Right lung (tissue), 5 donors: ENCODE results near the gene LILRA6. TPM values are rescaled to one million over a fixed set of nuclear protein-coding genes. Genes with fewer than 3 reads are reported as not detected.
A peak's percentile ranks its signal among the peaks of the same experiment; 100 is the strongest.
"Not testable (repeated sequence)": the region's sequence is repeated elsewhere in the genome, so short reads cannot be mapped to it uniquely, and the experiment has no call there.

ENCODE experiments used
- DNase-seq, 2 donors: peaks; one replicate each; pipeline ENCODE4 v3.0.0-alpha.2; 2013
- polyA plus RNA-seq, 5 donors: library from polyadenylated mRNA; unstranded; fragments of 120-200 nt; gene quantifications; one replicate each; pipeline versions ENCODE4 v1.2.1 to v1.2.3, GENCODE V29; 2013; ENCODE audit warnings: inconsistent platforms in 1 of 5, low replicate concordance in 1 of 5; ENCODE audit not compliant: insufficient read length in 5 of 5, insufficient read depth in 1 of 5

The LILRA6 gene
- polyA plus RNA-seq, 5 donors, result 0.56 to 1.5 (median 0.73) TPM

DNA sequence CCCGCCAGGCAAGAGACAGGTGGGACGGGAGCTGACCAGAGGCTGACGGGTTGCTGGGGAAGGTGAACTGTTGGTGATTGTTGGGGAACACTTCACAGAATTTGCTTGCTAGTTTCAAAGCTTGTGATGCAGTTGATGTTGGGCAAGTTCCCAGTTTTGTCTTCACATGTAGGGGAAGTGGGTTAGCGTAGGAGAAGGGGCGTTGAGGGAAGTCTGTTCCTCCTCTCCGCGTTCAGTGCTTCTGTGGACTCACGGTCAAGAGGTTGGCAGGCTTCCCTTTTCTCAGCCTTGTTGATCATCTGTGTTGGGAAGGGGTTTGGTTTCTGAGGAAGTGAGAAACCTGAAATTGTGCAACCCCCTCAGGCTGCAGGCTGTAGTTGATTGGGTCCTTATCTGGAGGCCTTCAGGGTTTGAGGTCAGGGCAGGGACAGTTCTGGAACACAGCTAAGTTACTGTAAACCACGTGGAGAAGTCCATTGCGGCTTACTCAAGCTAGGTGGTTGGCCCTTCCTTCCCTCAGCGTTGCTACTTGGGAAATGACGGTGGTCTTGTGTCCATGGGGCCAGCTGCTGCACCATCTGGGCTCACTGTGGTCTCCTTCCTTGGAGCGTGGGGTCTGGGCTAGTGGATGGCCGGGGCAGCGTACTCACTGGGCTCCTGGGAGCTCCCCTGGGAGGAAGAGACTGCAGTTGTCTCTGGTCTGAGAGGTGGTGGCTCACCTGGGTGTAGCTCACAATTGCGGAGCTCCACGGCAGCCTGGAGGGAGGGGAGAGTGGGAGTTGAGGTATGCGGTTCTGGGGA is 34.4 kb downstream of the LILRA6 start:
- peak; percentile 79 to 81 for DNase-seq

DNA sequence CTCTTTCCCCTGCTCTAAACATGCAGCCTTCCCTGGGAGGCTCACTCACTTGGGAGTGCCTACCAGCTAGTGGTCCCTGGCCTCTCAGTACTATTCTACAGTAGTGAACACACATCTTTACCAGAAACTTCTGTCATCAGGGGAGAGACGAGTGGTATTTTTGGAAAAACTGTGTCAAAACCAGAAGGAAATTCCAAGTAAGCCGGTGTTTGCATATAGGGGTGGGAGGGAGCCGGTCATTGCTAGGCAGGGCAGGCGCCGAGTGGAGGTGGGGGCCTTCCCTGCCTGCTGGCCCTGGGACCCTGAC is 35.0 kb downstream of the LILRA6 start:
- no peak for DNase-seq

DNA sequence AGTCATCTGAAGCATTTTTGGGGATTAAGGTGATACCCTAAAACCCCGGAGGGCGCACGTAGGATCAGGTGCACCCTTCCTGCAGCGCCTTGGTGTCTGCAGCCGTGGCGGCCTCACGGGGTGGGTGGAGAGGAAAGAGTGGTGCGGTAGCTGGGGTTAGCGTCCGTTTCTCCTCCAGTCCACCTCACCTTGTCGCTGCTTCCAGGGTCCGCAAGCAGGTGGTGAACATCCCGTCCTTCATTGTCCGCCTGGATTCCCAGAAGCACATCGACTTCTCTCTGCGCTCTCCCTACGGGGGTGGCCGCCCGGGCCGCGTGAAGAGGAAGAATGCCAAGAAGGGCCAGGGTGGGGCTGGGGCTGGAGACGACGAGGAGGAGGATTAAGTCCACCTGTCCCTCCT is 35.4 kb downstream of the LILRA6 start:
- not testable (repeated sequence) for DNase-seq

DNA sequence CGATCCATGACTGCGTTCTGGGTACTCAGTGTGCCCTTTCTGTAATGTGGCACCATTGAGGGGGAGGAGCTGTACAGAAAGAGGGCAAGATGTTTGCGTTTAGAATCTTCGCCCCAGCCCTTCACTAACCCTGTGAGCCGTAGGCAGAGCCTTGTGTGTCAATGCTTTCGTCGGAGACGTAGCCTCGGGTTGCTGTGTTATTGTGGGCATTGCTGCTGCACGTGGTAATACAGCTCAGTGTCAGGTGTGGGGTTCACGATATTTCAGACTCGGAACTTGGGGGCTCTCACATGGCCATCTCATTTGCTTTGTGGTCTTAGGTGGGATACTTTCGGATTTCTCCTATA is 35.8 kb downstream of the LILRA6 start:
- DNase-seq, result no peak

DNA sequence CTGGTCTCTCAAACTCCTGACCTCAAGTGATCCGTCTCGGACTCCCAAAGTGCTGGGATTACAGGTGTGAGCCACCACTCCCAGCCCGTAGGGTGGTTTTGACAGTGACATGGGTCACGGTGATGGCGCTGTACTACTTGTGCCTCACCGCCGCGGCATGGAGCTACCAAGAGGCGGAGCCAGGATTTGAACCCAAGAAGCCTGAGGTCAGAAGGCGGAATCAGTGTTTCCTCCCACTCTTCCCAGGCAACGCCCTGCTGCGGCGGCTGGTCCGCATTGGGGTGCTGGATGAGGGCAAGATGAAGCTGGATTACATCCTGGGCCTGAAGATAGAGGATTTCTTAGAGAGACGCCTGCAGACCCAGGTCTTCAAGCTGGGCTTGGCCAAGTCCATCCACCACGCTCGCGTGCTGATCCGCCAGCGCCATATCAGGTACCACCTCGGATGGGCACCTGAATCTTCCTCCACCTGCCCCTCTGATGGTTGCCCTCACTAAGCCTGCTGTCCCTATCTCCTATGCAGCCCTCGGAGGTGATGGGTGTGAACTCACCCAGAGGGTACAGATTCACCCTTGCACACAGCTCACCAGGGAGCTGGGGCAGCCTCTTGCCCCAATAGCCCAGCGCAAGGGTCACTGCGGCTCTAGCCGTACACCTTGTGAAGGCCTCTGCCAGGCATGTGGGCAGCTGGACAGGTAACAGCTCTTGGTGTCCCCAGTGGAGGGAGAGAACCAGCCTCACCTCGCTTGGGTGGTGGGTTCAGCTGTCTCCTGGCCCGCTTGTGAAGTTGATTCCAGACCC is 36.4 kb downstream of the LILRA6 start:
- no peak for DNase-seq

DNA sequence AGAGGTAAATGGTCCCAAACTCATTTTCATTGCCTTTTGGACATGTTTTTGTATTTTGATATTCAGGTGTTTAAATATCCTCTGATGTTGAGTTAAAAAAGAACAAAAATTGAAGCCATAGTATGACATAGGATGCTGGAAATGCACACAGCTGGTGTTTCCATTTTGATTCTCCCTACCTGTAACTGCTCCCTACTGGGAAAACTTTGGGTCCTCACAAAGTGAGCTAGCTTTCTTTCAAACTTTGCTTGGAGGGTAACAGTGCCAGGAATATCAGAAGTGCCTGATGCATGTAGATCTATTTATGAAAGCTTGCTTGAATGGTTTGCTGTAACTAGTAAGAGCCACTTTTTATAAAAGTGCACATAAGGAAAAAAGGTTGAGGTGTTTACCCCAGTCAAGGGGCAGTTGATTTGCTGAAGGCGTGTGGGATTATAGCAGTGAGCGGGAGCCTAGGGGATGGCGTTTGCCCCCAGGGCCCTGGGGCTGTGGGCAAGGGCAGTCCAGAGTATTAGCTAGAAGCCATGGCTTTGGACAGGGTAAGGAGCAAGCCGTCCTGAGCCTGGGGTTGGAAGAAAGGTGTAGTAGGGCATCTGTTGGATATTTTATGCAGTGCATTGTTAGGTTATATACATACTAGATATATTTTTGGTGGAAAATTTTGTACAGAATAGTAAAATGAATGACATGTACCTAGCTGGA is 37.7 kb downstream of the LILRA6 start:
- no peak for DNase-seq

DNA sequence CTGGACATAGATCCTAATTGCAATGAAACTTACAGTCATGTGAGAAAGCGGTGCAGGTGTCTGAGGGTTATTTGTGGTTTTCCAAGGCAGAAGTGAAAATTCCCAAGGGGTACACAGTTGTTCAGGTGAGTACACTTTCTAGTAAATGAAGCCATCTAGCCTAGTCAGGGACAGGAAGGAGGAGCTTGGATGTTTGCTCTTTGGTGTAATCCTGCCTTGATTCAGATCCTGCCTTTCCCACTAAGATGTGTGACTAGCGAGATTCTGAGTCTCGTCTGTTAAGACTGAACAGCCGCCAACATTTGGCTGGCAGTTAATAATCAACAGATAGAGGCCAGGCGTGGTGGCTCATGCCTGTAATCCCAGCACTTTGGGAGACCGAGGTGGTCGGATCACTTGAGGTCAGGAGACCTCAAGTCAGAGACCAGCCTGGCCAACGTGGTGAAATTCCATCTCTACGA is 39.4 kb downstream of the LILRA6 start:
- DNase-seq, result no peak

DNA sequence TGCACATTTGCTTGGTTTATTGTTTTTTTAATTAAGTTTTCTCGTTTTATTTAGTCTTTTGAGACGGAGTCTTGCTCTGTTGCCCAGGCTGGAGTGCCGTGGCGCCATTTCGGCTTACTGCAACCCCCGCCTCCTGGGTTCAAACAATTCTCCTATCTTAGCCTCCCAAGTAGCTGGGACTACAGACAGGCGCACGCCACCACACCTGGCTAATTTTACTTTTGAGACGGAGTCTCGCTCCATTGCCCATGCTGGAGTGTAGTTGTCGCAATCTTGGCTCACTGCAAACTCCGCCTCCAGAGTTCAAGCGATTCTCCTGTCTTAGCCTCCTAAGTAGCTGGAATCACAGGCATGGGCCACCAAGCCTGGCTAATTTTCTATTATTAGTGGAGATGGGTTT is 40.6 kb downstream of the LILRA6 start:
- no peak for DNase-seq

DNA sequence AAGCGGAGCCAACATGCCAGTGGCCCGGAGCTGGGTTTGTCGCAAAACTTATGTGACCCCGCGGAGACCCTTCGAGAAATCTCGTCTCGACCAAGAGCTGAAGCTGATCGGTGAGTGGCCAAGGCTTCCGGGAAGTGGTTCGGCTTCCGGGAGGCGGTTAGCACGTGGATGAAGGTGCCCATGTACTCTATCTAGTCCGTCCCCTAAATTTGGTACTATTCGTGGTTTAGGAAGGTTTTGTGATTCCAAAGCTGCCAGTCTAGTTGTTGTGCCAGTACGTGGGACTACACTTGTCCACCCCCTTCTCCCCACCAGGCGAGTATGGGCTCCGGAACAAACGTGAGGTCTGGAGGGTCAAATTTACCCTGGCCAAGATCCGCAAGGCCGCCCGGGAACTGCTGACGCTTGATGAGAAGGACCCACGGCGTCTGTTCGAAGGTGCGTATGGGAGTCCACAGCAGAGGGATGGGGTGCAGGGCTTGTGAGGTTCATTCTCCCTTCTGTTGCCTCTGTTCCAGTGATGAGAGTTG is 41.4 kb downstream of the LILRA6 start:
- no peak for DNase-seq

DNA sequence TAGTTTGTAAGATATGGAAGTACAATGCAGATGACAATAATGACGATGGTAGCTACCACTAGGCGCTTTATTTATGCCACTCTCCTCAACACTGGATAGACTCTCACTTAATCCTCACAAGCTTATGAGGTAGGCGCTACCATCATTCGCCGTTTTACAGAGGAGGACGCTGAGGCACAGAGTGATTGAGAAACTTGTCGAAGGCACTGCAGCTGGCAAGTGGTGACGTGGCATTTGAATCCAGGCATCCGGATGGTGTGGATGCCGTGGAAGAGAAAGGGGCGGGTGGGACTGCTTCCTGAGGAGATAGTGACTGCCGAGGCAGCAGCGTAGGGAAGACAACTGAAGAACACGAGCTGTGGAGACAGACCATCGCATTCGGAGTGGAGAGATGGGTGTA is 43.2 kb downstream of the LILRA6 start:
- DNase-seq, result no peak

DNA sequence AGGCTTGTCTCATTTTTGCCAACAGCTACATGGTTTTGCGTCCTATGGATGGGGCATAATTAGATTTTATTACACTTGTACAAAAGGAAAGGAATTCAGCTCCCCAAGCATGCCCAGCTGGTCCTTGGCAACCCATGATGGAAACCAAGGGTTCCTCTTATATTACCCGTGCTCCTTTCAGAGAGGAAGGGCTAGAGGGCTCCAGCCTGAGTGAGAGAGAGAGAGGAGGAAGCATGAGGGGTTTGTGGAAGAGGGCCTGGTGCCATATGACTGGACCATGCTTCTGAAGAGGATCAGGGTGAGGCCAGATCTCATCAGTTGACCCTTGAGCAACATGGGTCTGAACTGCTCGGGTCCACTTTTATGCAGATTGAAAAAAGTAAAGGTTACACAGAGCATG is 45.5 kb downstream of the LILRA6 start:
- DNase-seq, result no peak

DNA sequence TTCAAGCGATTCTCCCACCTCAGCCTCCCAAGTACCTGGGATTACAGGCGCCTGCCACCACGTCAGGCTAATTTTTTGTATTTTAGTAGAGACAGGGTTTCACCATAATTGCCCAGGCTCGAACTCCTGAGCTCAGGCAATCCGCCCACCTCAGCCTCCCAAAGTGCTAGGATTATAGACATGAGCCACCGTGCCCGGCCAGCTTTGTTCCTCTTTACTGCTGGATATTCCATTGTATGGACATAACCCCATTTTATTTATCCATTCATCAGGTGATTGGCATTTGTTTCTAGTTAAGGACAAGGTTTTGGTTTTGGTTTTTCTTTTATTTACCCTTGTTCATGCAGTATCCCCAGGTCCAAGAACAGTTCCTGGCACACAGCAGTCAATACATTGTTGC is 46.1 kb downstream of the LILRA6 start:
- no peak for DNase-seq

DNA sequence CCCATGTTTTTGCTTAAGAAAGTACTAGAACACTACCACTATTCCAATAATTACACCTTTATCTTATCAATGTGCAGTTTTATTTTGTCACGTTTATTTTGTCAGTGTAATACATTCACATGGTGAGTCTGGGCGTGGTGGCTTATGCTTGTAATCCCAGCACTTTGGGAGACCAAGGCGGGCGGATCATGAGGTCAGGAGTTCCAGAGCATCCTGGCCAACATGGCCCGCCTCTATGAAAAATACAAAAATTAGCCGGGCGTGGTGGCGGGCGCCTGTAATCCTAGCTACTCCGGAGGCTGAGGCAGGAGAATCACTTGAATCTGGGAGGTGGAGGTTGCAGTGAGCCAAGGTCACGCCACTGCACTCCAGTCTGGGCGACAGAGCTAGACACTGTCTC is 48.1 kb downstream of the LILRA6 start:
- not testable (repeated sequence) for DNase-seq

DNA sequence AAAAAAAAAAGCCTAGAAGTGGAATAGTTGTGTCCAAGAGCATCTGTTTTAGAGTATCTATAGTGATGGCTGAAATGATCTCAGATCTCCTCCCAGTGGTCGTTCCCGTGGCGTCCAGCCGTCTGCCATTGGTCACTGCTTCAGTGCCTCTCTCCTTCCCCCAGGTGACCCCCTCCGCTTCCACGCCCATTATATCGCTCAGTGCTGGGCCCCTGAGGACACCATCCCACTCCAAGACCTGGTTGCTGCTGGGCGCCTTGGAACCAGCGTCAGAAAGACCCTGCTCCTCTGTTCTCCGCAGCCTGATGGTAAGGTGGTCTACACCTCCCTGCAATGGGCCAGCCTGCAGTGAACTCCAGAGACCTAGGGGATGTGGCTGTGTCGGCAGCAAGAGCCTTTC is 49.6 kb downstream of the LILRA6 start:
- no peak for DNase-seq

DNA sequence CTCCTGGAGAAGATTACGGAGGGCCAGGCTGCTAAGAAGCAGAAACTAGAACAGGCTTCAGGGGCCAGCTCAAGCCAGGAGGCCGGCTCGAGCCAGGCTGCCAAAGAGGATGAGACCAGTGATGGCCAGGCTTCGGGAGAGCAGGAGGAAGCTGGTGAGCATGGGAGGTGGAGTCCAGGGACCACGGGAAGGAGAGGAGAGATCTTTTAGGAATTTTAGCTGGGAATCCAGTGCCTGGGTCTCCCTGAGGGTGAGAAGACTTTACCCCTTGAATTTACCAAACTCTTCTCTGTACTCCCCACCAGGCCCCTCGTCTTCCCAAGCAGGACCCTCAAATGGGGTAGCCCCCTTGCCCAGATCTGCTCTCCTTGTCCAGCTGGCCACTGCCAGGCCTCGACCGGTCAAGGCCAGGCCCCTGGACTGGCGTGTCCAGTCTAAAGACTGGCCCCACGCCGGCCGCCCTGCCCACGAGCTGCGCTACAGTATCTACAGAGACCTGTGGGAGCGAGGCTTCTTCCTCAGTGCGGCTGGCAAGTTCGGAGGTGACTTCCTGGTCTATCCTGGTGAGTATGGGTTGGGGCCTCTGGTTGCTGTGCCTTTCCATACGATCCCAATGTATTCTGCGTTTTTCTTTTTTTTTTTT is 50.7 kb downstream of the LILRA6 start:
- DNase-seq, result no peak

DNA sequence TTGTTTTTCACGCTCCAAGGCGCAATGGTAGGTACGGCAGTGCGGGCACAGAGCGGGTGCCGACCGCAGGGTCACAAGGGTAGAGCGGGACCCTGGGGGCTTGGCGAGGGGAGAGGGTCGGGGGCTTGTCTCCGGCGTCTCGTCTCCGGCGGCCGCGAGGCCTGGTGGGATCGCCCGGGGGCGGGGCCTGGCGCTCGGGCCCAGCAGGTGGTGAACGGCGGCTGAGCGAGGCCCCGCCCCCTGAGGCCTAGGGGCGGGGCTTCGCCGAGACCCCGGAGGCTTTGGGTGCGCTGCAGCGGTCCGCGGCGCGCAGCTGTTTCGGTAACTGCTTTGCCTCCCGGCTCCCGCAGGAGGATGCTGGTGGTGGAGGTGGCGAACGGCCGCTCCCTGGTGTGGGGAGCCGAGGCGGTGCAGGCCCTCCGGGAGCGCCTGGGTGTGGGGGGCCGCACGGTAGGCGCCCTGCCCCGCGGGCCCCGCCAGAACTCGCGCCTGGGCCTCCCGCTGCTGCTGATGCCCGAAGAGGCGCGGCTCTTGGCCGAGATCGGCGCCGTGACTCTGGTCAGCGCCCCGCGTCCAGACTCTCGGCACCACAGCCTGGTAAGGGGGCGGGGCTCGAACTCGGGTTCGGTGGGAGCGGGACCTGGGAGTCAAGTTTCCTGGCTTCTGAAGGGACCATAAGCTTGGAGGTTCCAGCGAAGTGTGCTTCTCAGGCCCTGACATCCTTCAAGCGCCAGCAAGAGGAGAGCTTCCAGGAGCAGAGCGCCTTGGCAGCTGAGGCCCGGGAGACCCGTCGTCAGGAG is 51.4 kb downstream of the LILRA6 start, which contains the start of gene TSEN34:
TSEN34 (plus strand) TSS at position 298 of the 800 bp plus-strand sequence; CDS start at position 355, 57 bp downstream.
- peak; percentile 94 to 95 for DNase-seq

DNA sequence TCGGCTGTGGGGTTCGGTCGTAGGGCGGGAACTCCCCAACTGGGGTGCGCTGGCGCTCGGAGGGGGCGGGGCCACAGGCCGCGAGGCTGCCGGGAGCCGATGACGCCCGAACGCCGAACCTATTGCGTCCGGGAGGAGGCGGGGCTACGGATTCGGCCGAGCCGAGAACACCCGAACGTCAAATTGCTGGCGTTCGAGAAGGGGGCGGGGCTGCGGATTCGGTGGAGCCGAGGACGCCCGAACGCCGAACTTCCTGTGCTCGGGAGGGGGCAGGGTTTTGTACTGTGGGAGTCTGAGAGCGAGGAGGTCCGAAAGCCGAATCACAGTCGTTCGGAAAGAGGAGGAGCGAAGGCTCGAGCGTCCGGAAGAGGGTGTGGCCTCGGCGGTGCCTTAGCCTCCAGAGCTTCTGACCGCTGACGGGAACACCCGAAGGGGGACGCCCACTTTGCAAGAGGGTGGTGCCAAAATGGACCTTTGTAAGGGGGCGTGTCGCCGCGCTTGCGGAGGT is 52.0 kb downstream of the LILRA6 start:
- DNase-seq, result peak; percentile 100

DNA sequence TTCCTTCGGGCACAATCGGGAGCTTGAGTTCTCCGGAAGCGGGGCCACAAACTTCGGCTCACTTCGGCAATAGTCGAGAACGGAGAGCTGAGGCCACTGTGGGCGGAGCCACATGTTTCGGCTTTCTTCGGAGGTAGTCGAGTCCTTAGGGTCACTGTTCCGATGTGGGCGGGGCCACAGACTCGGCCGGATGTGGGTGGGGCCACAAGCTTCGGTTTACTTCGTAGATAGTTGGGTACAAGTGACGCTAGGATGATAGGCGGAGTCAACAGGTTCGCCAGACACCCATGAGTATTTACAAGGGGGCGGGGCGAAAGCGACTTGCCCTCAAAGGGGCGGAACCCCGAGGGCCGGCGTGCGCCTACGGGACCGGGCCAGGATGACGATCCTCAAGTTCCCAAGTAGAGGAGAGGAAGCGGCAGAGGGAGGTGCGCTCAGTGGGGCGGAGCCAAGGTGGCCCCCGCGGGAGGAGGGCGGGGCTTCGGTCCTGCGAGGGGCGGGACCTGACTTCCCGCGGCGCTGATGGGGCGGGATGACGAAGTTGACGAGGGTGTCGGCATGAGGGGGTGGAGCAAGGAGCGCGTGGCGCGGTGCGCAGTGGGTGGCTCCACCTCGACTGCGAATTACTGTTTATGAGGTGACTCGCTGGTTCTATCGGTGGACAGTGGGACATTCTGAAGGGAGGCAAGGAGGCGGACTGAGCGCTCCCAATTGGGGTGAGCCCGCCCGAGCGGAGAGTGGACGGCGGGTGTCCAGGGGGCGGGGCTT is 52.7 kb downstream of the LILRA6 start:
- peak; percentile 100 for DNase-seq

DNA sequence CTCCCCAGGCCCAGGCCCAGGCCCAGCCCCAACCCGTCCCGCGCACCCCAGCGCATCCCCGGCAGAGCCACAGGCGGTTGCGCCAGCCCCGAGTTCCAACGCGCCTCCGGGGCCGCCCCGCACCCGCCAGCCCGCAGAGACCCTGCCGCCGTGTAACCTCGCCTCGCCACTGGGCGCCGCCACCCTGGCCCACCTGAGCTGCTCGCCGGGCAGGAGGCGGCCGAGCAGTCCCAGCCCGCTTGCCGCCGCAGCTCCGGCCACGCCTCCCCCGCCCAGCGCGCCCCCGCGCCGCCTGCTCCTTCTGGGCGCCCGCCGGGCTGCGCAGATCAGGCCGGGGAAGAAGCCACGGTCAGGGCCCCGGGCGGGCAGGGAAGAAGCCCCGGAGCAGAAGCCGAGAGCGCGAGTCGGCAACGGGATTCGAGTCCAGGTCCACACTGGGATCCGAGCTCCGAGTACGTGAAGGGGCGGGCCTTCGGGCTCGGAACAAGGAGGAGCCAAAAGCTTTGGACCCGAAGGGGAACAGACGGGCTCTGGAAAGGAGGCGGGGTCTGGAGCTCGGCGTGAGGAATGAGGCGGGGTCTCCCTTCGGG is 53.4 kb downstream of the LILRA6 start, which contains the start of gene MBOAT7:
MBOAT7 (minus strand) TSS at position 436 of the 590 bp plus-strand sequence. CDS start 1,072 bp downstream, outside the sequence.
- no peak for DNase-seq
